Transverse colon (tissue), 4 donors: ENCODE measurements around the gene CDC42BPG.

Experiments used
- POLR2A ChIP-seq: fragments of 450-650 bp; IDR thresholded peaks from one replicate; pipeline ENCODE4 v1.6.1; 2016; ENCODE audit warnings: antibody characterized with exemption, mild to moderate bottlenecking, moderate library complexity
- POLR2AphosphoS5 ChIP-seq, 3 donors: sonication (generic); formaldehyde crosslinking; IDR thresholded peaks; one replicate each; pipeline ENCODE4 v1.6.1; 2016; ENCODE audit warnings: antibody characterized with exemption in 3 of 3
- TF ChIP-seq, protein P1 (sequence below), 5 experiments: fragments of 200-600 bp in 3 of 5; fragments of 450-650 bp in 2 of 5; sonication (generic) in 3 of 5; IDR thresholded peaks; 1 replicate in 2 of 5; 2 replicates in 3 of 5; pipeline ENCODE4 v1.5.1; 2016 to 2017; ENCODE audit warnings: antibody characterized with exemption in 5 of 5, inconsistent platforms in 3 of 5, mild to moderate bottlenecking in 2 of 5, moderate library complexity in 1 of 5

DNA sequence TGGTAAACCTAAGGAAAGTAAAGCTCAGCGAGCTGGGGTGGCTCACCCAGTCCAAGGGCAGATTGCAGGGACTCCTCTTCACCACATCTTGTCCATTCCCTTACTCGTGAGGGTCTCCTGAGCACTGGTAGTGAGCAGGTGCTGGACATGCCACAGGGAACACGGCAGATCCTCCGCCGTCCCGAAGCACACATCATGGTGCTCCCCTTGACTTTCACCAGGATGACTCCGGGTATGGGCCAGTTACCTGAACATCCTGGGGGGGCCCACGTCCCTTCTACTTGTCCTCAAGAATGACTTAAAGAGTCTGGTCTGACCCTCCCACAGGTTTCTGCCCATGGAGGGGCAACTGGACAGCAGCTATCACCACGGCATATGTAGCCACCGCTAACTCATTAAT, 58.1 kb downstream of the CDC42BPG start:
- TF ChIP-seq, protein P1, sequence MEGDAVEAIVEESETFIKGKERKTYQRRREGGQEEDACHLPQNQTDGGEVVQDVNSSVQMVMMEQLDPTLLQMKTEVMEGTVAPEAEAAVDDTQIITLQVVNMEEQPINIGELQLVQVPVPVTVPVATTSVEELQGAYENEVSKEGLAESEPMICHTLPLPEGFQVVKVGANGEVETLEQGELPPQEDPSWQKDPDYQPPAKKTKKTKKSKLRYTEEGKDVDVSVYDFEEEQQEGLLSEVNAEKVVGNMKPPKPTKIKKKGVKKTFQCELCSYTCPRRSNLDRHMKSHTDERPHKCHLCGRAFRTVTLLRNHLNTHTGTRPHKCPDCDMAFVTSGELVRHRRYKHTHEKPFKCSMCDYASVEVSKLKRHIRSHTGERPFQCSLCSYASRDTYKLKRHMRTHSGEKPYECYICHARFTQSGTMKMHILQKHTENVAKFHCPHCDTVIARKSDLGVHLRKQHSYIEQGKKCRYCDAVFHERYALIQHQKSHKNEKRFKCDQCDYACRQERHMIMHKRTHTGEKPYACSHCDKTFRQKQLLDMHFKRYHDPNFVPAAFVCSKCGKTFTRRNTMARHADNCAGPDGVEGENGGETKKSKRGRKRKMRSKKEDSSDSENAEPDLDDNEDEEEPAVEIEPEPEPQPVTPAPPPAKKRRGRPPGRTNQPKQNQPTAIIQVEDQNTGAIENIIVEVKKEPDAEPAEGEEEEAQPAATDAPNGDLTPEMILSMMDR (IDR thresholded peaks at IDR 0.05), result no peak
- TF ChIP-seq POLR2AphosphoS5 (IDR thresholded peaks at IDR 0.05) (no peak), POLR2A (no peak)
